Loucy (cell line): Measurements from ENCODE around the gene DNAH9.

ENCODE experiments used
- H2AFZ ChIP-seq: fragments of 200-600 bp; sonication (generic); 2 replicates; pipeline ENCODE4 v1.6.0; 2016; ENCODE audit warnings: antibody characterized with exemption, mild to moderate bottlenecking, low read length, moderate library complexity
- H3F3A ChIP-seq: fragments of 200-600 bp; 2 replicates; pipeline ENCODE4 v1.6.0; 2016; ENCODE audit warnings: antibody characterized with exemption, low read depth, mild to moderate bottlenecking
- H3K27me3 ChIP-seq: fragments of 200-600 bp; sonication (generic); 2 replicates; pipeline ENCODE4 v1.6.1; 2014; ENCODE audit warnings: low read length, mild to moderate bottlenecking; ENCODE audit not compliant: insufficient read depth, poor library complexity, severe bottlenecking
- H3K36me3 ChIP-seq: fragments of 200-600 bp; sonication (generic); 2 replicates; pipeline ENCODE4 v1.6.1; 2016; ENCODE audit warnings: low read length; ENCODE audit not compliant: insufficient read depth
- H3K4me1 ChIP-seq: fragments of 200-600 bp; sonication (generic); 2 replicates; pipeline ENCODE4 v1.5.1; 2014; ENCODE audit warnings: low read length, mild to moderate bottlenecking; ENCODE audit not compliant: insufficient read depth, poor library complexity, severe bottlenecking
- H3K4me2 ChIP-seq: fragments of 200-600 bp; sonication (generic); 2 replicates; pipeline ENCODE4 v1.6.0; 2014; ENCODE audit warnings: antibody characterized with exemption, low read length, low read depth, mild to moderate bottlenecking; ENCODE audit not compliant: poor library complexity, severe bottlenecking
- H3K4me3 ChIP-seq: fragments of 200-600 bp; sonication (generic); 2 replicates; pipeline ENCODE4 v1.5.1; 2014; ENCODE audit warnings: low read length, mild to moderate bottlenecking, mixed read lengths; ENCODE audit not compliant: poor library complexity, severe bottlenecking
- H3K79me2 ChIP-seq: fragments of 200-600 bp; sonication (generic); 2 replicates; pipeline ENCODE4 v1.6.1; 2014; ENCODE audit warnings: low read length; ENCODE audit not compliant: insufficient read depth
- H3K9ac ChIP-seq: fragments of 200-600 bp; sonication (generic); 2 replicates; pipeline ENCODE4 v1.6.0; 2014; ENCODE audit warnings: mild to moderate bottlenecking, low read depth, low read length, moderate library complexity; ENCODE audit not compliant: poor library complexity, severe bottlenecking
- H3K9me2 ChIP-seq: fragments of 200-600 bp; sonication (generic); replicated peaks from 2 replicates; pipeline ENCODE4 v1.6.1; 2016; ENCODE audit warnings: low read depth, low read length, mixed read lengths
- H3K9me3 ChIP-seq: fragments of 200-600 bp; sonication (generic); 2 replicates; pipeline ENCODE4 v1.6.1; 2014; ENCODE audit warnings: mild to moderate bottlenecking, antibody characterized with exemption, low read length, low read depth; ENCODE audit not compliant: insufficient read depth
- H4K20me1 ChIP-seq: fragments of 200-600 bp; sonication (generic); 2 replicates; pipeline ENCODE4 v1.6.0; 2014; ENCODE audit warnings: antibody characterized with exemption, low read length, mild to moderate bottlenecking; ENCODE audit not compliant: insufficient read depth, poor library complexity, severe bottlenecking
- EZH2phosphoT487 ChIP-seq: fragments of 200-600 bp; IDR thresholded peaks from 2 replicates; pipeline ENCODE4 v1.6.1; 2018; ENCODE audit warnings: antibody characterized with exemption, mild to moderate bottlenecking, moderate library complexity, borderline replicate concordance
- TF ChIP-seq, protein P1 (sequence below): fragments of 200-600 bp; sonication (generic); conservative IDR thresholded peaks from 2 replicates; pipeline ENCODE4 v1.5.1; 2014; ENCODE audit warnings: mild to moderate bottlenecking, antibody characterized with exemption, low read length

Gene DNAH9

GRCh38 chr17:11737313-11737679, 139.0 kb downstream of the DNAH9 start:
- no peaks in the 10 kb centered on the region for H4K20me1 ChIP-seq
- no peak overlapping the region for H3K9ac ChIP-seq
- no peak overlapping the region for H2AFZ ChIP-seq

DNA sequence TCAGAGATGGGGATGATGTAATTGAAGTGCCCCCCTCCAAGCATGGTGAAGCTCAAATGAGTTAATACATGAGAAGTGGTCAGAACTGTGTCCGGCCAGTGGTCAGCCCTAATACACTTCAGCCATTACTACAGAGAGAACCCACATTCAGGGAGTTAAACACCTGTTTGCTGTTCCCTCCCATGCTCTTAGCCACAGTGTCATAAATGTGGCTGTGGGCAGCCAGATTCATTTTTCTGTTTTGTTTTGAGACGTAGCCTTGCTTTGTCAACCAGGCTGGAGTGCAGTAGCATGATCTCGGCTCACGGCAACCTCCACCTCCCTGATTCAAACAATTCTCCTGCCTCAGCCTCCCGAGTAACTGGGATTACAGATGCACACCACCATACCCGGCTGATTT, 139.9 kb downstream of the DNAH9 start:
- Histone ChIP-seq H3K4me3 (no peak overlapping the region), H3K9ac (no peak overlapping the region), H2AFZ (no peak overlapping the region), H3K4me2 (no peak overlapping the region), H3F3A (no peaks in the 10 kb centered on the region), H3K9me2 (no peaks in the 10 kb centered on the region), H3K79me2 (no peaks in the 10 kb centered on the region), H4K20me1 (no peaks in the 10 kb centered on the region), H3K9me3 (no peaks in the 10 kb centered on the region; the same call in 1 of the 2 replicates), H3K4me1 (no peaks in the 10 kb centered on the region), H3K36me3 (no peaks in the 10 kb centered on the region), H3K27me3 (no peaks in the 10 kb centered on the region)
- TF ChIP-seq, protein P1, sequence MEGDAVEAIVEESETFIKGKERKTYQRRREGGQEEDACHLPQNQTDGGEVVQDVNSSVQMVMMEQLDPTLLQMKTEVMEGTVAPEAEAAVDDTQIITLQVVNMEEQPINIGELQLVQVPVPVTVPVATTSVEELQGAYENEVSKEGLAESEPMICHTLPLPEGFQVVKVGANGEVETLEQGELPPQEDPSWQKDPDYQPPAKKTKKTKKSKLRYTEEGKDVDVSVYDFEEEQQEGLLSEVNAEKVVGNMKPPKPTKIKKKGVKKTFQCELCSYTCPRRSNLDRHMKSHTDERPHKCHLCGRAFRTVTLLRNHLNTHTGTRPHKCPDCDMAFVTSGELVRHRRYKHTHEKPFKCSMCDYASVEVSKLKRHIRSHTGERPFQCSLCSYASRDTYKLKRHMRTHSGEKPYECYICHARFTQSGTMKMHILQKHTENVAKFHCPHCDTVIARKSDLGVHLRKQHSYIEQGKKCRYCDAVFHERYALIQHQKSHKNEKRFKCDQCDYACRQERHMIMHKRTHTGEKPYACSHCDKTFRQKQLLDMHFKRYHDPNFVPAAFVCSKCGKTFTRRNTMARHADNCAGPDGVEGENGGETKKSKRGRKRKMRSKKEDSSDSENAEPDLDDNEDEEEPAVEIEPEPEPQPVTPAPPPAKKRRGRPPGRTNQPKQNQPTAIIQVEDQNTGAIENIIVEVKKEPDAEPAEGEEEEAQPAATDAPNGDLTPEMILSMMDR, result no peak
- no peak for TF ChIP-seq EZH2phosphoT487

More at GRCh38 chr17:11737313-11737679, 139.0 kb downstream of the DNAH9 start:
- no peak overlapping the region for H3K4me2 ChIP-seq
- peaks cover 1% of the 10 kb centered on the region; the same call in 1 of the 2 replicates for H3K9me3 ChIP-seq
- H3K4me1 ChIP-seq, result no peaks in the 10 kb centered on the region
- no peaks in the 10 kb centered on the region for H3K9me2 ChIP-seq
- no peaks in the 10 kb centered on the region for H3K79me2 ChIP-seq
- TF ChIP-seq, protein P1, result no peak
- TF ChIP-seq EZH2phosphoT487, result no peak
- H3F3A ChIP-seq, result no peaks in the 10 kb centered on the region
- no peak overlapping the region for H3K4me3 ChIP-seq
- no peaks in the 10 kb centered on the region for H3K27me3 ChIP-seq
- no peaks in the 10 kb centered on the region for H3K36me3 ChIP-seq

DNA sequence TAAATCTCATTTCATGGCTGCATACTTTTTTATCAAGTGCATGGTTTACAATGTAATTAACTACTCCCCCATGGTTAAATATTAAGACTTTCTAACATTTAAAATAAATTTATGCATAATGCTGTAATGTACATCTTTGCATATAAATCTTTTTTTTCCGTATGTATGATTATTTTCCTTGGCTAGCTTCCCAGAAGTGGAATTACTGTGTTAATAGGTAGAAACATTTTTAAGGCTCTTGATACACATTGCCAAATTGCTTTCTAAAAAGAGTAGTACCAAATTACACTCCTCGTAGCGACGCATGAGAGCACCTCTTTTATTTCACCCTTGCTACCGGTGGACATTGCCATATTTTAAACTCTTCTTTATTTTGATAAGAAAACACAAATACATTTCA, 141.1 kb downstream of the DNAH9 start:
- H3F3A ChIP-seq, result no peaks in the 10 kb centered on the region
- no peaks in the 10 kb centered on the region for H3K79me2 ChIP-seq
- H4K20me1 ChIP-seq, result no peaks in the 10 kb centered on the region
- H3K4me2 ChIP-seq, result no peak overlapping the region
- H2AFZ ChIP-seq, result no peak overlapping the region
- H3K36me3 ChIP-seq, result no peaks in the 10 kb centered on the region
- no peak overlapping the region for H3K9ac ChIP-seq
- H3K9me2 ChIP-seq, result no peaks in the 10 kb centered on the region
- no peaks in the 10 kb centered on the region; the same call in 1 of the 2 replicates for H3K9me3 ChIP-seq
- TF ChIP-seq, protein P1, result no peak
- no peak for TF ChIP-seq EZH2phosphoT487
- H3K27me3 ChIP-seq, result no peaks in the 10 kb centered on the region
- no peak overlapping the region for H3K4me3 ChIP-seq
- H3K4me1 ChIP-seq, result no peaks in the 10 kb centered on the region
